Right lobe of liver (tissue), 4 donors: ENCODE data around the gene ECHDC3.

ENCODE experiments used
- CTCF ChIP-seq, 4 donors: fragments of 200-600 bp in 3 of 4; fragments of 450-650 bp in 1 of 4; IDR thresholded peaks; one replicate each; pipeline versions ENCODE4 v1.5.1 to v1.8.0; 2016 to 2022; ENCODE audit warnings: antibody characterized with exemption in 4 of 4, mild to moderate bottlenecking in 2 of 4
- POLR2A ChIP-seq: fragments of 450-650 bp; IDR thresholded peaks from one replicate; pipeline ENCODE4 v1.6.1; 2017; ENCODE audit warnings: antibody characterized with exemption, mild to moderate bottlenecking
- donor health status: DM: no; HTN: no; CAD: no.
- donor health status: DM: no; HTN: no; CAD: no.
- donor health status: DM: no; HTN: yes; CAD: no.

- no peak for TF ChIP-seq CTCF (IDR thresholded peaks at IDR 0.05)
- TF ChIP-seq POLR2A = no peak
These were observed 16.3 kb upstream of the ECHDC3 start for GRCh38 chr10:11725912-11726311.
